Activated naive CD8-positive, alpha-beta T cell treated with anti-CD3 and anti-CD28 coated beads, Interleukin-2, amount 50 U/mL, for 16 hours (primary cell): ENCODE measurements around the gene IPP.
"Not testable (repeated sequence)": the region's sequence is repeated elsewhere in the genome, so short reads cannot be mapped to it uniquely, and the experiment has no call there.

Experiments used
- DNase-seq: peaks from one replicate; pipeline ENCODE4 v3.0.0-alpha.2; 2020; ENCODE audit warnings: low read depth, low spot score

Gene IPP

GRCh38 chr1:45739641-45740156 is 10.8 kb downstream of the IPP start:
- not testable (repeated sequence) for DNase-seq

GRCh38 chr1:45739137-45739536 is 11.3 kb downstream of the IPP start:
- no peak for DNase-seq

- no peak for DNase-seq
Measured at GRCh38 chr1:45730780-45731319, 19.6 kb downstream of the IPP start.

- DNase-seq: no peak
Measured at GRCh38 chr1:45730075-45730779, 20.2 kb downstream of the IPP start.

- DNase-seq: not testable (repeated sequence)
Measured at GRCh38 chr1:45726007-45726406, 24.4 kb downstream of the IPP start.

GRCh38 chr1:45723248-45723930 is 27.1 kb downstream of the IPP start:
- no peak for DNase-seq

GRCh38 chr1:45722809-45723208 is 27.6 kb downstream of the IPP start:
- DNase-seq: no peak

- DNase-seq: no peak
Measured at GRCh38 chr1:45721207-45721606, 29.2 kb downstream of the IPP start.

GRCh38 chr1:45718289-45718688 is 32.2 kb downstream of the IPP start:
- no peak for DNase-seq

GRCh38 chr1:45717386-45717785 is 33.1 kb downstream of the IPP start:
- DNase-seq: not testable (repeated sequence)

GRCh38 chr1:45716700-45717099 is 33.8 kb downstream of the IPP start:
- no peak for DNase-seq

GRCh38 chr1:45713711-45714110 is 36.7 kb downstream of the IPP start:
- no peak for DNase-seq

- no peak for DNase-seq
Measured at GRCh38 chr1:45704637-45705036, 45.8 kb downstream of the IPP start.

- no peak for DNase-seq
Measured at GRCh38 chr1:45694823-45695222, 55.6 kb downstream of the IPP start.

GRCh38 chr1:45693811-45694210 is 56.6 kb downstream of the IPP start:
- not testable (repeated sequence) for DNase-seq

- DNase-seq: peak; percentile 47
Measured at GRCh38 chr1:45687754-45688740, 62.4 kb downstream of the IPP start, which contains the start of gene TMEM69. TMEM69 (plus strand) TSS chr1:45688181; CDS start chr1:45691069, 2,888 bp downstream.

GRCh38 chr1:45687014-45687753 is 63.3 kb downstream of the IPP start:
- peak; percentile 94 for DNase-seq

- DNase-seq: peak; percentile 95
Measured at GRCh38 chr1:45686288-45687013, 64.0 kb downstream of the IPP start, which contains the start of gene GPBP1L1. GPBP1L1 (minus strand) TSS chr1:45686533; CDS start chr1:45659087, 27,446 bp downstream.

GRCh38 chr1:45686015-45686287 is 64.5 kb downstream of the IPP start:
- DNase-seq: peak; percentile 44
